GM20000 (cell line): Measurements from ENCODE around the gene EYA2.

Experiments used
- DNase-seq: peaks from one replicate; pipeline ENCODE4 v3.0.0; 2012; ENCODE audit warnings: low spot score
- TF ChIP-seq, protein P1 (sequence below): IDR thresholded peaks from 2 replicates; pipeline ENCODE4 v1.5.1; 2012; ENCODE audit warnings: mild to moderate bottlenecking, control low read depth; ENCODE audit errors: extremely low read depth, missing control alignments

EYA2 gene

DNA sequence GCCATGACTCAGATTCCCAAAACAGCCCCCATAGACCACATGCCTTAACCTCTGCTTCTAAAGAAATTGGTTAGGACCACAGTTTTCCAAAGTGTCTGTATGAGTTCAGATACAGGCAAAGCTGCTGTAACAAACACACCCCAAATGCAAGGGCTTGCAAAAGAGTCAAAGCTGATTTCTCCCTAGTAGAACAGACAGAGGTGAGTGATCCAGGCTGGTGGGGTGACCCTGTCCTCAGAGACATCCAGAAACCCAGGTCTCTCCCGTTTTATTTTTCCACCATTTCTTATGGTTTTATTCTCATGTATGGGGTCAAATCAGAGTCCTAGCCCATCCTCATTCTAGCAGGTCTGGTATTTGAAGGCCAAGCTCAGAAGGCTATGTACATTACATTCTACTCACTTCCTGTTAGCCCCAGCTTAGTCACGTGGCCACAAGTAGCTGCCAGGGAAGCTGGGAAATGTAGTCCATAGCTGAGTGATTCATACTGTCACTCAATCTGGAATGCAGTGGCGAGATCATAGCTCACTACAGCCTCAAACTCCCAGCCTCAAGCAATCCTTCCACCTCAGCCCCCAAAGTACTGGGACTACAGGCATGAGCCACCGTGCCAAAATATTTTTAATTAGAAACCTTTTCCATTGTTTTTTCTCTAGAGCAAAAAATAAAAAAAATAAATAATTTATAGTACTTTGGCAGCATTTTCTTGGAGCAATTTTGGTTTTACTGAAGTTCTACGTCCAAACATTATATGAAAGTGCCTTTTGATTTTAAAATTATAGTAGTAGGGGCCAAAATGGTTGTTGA is 286.6 kb downstream of the EYA2 start:
- DNase-seq, result peak; percentile 53
- TF ChIP-seq, protein P1, sequence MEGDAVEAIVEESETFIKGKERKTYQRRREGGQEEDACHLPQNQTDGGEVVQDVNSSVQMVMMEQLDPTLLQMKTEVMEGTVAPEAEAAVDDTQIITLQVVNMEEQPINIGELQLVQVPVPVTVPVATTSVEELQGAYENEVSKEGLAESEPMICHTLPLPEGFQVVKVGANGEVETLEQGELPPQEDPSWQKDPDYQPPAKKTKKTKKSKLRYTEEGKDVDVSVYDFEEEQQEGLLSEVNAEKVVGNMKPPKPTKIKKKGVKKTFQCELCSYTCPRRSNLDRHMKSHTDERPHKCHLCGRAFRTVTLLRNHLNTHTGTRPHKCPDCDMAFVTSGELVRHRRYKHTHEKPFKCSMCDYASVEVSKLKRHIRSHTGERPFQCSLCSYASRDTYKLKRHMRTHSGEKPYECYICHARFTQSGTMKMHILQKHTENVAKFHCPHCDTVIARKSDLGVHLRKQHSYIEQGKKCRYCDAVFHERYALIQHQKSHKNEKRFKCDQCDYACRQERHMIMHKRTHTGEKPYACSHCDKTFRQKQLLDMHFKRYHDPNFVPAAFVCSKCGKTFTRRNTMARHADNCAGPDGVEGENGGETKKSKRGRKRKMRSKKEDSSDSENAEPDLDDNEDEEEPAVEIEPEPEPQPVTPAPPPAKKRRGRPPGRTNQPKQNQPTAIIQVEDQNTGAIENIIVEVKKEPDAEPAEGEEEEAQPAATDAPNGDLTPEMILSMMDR, result no peak

DNA sequence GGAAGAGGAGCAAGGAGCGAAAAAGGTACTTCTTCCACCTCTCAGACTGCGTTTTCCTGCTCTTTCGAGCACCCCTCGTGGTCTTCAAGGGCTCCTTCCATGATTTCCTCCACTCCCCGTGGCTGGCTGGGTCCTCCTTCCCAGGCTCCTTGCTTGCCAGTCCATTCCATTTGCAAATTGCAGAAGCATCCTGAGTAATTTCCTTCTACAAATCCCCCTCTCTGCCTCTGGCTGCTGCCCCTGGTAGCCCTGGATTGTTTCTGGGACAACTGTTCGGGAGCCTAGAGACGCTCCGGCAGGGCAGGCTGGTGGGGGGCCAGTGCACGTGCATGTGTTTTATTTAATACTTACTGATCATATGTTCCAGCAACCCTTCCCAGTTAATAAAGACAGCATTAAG is 288.7 kb downstream of the EYA2 start:
- TF ChIP-seq, protein P1, result no peak
- DNase-seq, result no peak

DNA sequence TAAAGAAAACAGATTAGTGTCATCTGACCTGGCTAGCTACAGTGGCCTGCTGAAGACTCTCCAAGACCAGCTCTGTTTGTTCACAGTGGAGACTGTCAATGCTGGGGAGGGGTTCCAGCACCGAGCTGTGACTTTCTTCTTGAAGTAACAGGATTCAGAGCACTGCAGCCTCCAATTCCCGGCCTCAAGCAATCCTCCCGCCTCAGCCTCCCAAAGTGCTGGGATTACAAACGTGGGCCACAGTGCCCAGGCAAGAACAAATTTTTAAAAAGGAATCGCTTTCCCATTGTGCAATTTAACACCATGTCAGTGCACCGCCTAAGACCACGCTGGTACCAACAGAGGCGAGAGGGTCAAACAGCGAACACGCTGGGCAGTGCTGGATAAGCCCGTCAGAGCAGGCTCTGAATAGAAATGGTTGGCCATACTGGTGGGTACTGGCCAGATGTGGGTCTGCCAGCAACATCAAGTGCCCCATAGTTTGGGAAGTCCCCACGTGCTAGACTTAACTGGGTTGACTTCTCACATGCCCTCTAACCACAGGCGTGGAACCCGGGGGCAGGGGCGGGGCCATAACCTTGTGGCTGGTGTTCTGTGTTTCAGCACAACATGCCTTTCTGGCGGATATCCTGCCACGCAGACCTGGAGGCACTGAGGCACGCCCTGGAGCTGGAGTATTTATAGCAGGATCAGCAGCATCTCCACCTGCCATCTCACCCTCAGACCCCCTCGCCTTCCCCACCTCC is 293.0 kb downstream of the EYA2 start:
- no peak for DNase-seq
- TF ChIP-seq, protein P1, result no peak

DNA sequence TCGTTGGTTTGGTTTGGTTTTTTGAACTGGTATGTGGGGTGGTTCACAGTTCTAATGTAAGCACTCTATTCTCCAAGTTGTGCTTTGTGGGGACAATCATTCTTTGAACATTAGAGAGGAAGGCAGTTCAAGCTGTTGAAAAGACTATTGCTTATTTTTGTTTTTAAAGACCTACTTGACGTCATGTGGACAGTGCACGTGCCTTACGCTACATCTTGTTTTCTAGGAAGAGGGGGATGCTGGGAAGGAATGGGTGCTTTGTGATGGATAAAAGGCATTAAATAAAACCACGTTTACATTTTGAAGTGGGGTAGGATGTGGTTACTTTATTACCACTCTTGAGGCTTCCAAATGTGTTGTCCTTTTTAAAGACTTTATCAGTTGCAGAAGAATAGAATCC is 293.9 kb downstream of the EYA2 start:
- TF ChIP-seq, protein P1, result no peak
- DNase-seq, result no peak

DNA sequence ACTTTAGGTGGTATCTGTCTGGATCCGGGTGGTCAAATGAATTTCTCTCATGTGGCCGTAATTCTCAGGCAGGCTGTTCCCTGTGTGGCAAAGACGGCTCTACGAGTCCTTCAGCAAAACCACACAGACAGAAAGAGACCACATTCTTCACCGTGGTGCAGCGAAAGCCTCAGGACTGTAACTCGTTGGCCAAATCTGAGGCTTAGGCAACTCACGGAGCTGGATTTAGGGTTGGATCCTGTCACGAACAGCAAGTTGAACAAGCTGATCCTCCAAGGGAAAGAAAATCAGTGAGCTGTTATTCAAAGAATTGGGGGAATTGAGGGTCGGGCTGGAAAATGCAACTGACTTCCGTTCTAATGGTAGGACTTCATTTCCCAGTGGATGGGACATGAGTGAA is 294.4 kb downstream of the EYA2 start:
- TF ChIP-seq, protein P1, result no peak
- DNase-seq, result no peak

DNA sequence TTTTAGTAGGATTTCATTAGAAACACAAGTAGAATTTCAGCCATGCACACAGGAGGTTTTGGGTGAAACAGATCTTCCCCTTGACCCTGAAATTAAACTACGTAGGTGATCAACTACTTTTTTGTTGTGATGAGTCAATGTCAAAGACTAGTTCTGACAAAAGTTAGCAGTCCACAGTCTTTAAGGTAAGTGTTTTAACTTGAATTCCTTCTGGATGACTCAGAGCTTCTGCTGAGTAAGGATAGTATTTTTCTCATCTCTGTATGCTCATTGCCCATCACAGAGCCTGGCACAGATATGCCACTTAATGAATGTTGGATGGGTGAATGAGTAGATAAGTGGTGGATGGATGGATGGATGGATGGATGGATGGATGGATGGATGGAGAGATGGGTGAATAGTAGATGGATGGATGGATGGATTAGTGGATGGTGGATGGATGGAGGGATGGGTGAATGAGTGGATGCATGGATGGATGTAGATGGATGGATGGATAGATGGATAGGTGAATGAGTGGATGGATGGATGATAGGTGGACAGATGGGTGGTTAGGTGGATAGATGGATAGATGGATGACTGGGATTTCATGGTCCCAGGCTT is 296.5 kb downstream of the EYA2 start:
- no peak for DNase-seq

More for the DNA sequence above, 296.5 kb downstream of the EYA2 start:
- TF ChIP-seq, protein P1, result no peak
